ENCODE results near the gene ANK2. TPM values are rescaled to one million over a fixed set of nuclear protein-coding genes. Genes with fewer than 3 reads are reported as not detected.

ANK2 gene
- total RNA-seq, 4 donors from 2014 or later, result 25.9 to 64.4 (median 55.4) TPM

DNA sequence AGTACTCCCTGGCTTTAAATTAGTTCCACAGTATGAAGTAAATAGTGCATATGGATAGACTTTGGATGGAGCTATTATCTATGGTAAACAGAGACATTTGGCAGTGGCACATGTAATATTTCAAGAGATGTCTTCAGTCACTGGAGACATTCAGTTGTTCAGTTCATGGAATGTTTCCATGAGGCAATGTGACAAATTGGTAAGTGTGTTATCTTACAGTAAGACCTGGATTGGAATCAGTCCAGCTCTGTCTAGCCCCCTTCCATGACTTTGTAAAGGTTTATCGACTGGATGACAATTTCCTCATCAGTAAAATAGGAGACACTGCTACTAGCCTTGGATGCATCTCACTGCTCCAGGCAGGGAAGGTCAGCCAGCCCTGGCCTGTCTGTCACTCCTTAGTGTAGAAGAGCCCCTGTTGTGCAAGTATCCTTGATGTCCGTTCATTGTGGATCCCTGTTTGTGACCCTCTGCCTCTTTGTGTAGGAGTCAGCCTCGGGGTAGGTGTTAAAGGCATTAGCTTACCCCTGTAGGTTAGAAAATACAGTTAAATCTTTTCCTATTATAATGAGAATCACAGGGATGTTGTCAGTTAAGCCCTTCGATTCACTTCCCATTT is 335.9 kb downstream of the ANK2 start:
- TF ChIP-seq, protein P1, sequence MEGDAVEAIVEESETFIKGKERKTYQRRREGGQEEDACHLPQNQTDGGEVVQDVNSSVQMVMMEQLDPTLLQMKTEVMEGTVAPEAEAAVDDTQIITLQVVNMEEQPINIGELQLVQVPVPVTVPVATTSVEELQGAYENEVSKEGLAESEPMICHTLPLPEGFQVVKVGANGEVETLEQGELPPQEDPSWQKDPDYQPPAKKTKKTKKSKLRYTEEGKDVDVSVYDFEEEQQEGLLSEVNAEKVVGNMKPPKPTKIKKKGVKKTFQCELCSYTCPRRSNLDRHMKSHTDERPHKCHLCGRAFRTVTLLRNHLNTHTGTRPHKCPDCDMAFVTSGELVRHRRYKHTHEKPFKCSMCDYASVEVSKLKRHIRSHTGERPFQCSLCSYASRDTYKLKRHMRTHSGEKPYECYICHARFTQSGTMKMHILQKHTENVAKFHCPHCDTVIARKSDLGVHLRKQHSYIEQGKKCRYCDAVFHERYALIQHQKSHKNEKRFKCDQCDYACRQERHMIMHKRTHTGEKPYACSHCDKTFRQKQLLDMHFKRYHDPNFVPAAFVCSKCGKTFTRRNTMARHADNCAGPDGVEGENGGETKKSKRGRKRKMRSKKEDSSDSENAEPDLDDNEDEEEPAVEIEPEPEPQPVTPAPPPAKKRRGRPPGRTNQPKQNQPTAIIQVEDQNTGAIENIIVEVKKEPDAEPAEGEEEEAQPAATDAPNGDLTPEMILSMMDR (IDR thresholded peaks at IDR 0.05), result no peak
- Histone ChIP-seq H3K36me3 (no peaks in the 10 kb centered on the region), H3K4me1 (peaks cover 0 to 14% of the 10 kb centered on the region in 2 donors), H3K27me3 (no peaks in the 10 kb centered on the region), H3K9me3 (no peaks in the 10 kb centered on the region), H3K27ac (no peak overlapping the region), H3K4me3 (replicated peaks in 1 of 3) (no peak overlapping the region)
- 81 to 85% methylated on average over 4 of the region's 4 CpGs for WGBS, 2 donors
- DNase-seq, result no peak
- intact Hi-C loops (cut with DNase I), result no loop called here

DNA sequence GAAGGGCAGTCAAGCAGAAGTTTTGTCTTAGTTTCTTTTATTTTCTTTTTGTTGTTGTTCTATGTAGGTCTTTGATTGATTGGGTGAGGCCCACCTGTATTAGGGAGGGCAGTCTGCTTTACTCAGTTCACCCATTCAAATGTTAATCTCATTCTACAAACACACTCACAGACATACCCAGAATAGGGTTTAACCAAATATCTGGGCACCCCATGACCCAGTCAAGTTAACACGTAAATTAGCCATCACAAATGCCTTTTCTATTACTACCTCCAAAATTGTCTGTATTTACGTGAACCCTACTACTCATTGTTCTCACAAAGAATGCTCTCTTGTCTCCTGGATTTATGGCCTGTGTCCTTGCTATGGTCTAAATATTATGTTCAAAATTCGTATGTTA is 339.7 kb downstream of the ANK2 start:
- 93 to 99% methylated on average over 3 of the region's 3 CpGs for WGBS, 2 donors
- H3K4me3 ChIP-seq (replicated peaks in 1 of 3), result no peak overlapping the region
- H3K36me3 ChIP-seq, result no peaks in the 10 kb centered on the region
- no peaks in the 10 kb centered on the region for H3K4me1 ChIP-seq
- DNase-seq, result no peak
- no peak overlapping the region for H3K27ac ChIP-seq
- TF ChIP-seq POLR2A (IDR thresholded peaks at IDR 0.05), result no peak
- TF ChIP-seq, protein P1 (IDR thresholded peaks at IDR 0.05), result no peak
- no peaks in the 10 kb centered on the region for H3K9me3 ChIP-seq
- H3K27me3 ChIP-seq, result no peaks in the 10 kb centered on the region
- intact Hi-C loops (cut with DNase I), result no loop called here

DNA sequence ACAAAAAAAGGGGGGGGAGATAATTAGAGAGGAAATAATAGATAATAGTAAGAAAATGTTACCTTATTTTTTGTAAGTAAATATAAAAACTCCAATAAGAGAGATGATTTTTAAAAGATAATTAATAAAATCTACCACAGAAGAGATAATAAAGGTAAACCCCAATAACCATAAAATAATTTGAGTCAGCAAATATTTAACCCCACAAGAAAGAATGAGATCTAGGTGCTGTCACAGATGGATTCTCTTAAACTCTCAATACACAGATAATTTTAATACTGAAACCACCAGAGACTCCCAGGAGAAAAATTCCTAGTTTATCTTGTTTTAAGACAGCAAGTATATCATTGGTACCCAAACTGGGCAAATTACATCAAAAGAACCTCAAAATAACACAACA is 341.4 kb downstream of the ANK2 start:
- DNase-seq, result no peak
- H3K27me3 ChIP-seq, result no peaks in the 10 kb centered on the region
- TF ChIP-seq, protein P1 (IDR thresholded peaks at IDR 0.05), result no peak
- no peak for TF ChIP-seq POLR2A (IDR thresholded peaks at IDR 0.05)
- no peaks in the 10 kb centered on the region for H3K4me1 ChIP-seq
- intact Hi-C loops (cut with DNase I), result loop anchor here (10.0 kb wide), 1 partner anchor 384 kb away; no protein-coding TSS in a partner anchor
- H3K9me3 ChIP-seq, result no peaks in the 10 kb centered on the region
- no peak overlapping the region for H3K4me3 ChIP-seq (replicated peaks in 1 of 3)
- H3K36me3 ChIP-seq, result no peaks in the 10 kb centered on the region
- H3K27ac ChIP-seq, result no peak overlapping the region

DNA sequence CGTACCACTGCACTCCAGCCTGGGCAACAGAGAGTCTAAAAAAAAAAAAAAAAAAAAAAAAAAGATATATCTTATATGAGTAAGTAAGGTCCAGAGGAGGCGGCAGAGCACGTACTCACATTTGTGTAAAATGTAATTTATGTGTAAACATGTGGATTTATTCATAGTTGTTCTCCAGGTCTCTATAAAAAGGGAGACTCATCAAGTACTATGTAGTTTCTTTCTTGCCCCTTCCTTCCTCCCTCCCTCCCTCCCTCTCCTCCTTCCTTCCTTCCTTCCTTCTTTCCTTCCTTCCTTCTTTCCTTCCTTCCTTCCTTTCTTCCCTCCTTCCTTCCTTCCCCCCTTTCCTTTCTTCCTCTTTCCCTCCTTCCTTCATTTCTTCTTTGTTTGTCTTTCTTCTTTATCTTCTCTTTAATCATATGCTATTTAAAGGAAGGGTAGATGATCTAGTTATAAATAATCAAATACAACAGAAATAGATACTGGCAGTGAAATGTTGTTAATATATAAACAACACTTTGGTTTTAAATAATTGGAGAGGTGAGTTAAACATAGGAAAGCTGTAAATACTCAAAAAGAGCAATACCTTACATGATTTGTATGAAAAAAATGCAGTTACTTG is 344.8 kb downstream of the ANK2 start:
- WGBS, 2 donors, result 77 to 89% methylated on average over 3 of the region's 3 CpGs
- TF ChIP-seq, protein P1 (IDR thresholded peaks at IDR 0.05), result no peak
- no peak for TF ChIP-seq POLR2A (IDR thresholded peaks at IDR 0.05)
- no peaks in the 10 kb centered on the region for H3K36me3 ChIP-seq
- peak overlapping the region in 1 of 3 donors; percentile 74 for H3K27ac ChIP-seq
- no peak overlapping the region for H3K4me3 ChIP-seq (replicated peaks in 1 of 3)
- no peaks in the 10 kb centered on the region for H3K4me1 ChIP-seq
- intact Hi-C loops (cut with DNase I), result loop anchor here (10.0 kb wide), 1 partner anchor 381 kb away; no protein-coding TSS in a partner anchor
- H3K27me3 ChIP-seq, result no peaks in the 10 kb centered on the region
- no peaks in the 10 kb centered on the region for H3K9me3 ChIP-seq
- DNase-seq, result no peak

Measured in thyroid gland (tissue), 4 donors.